CD4-positive, alpha-beta T cell treated with Interleukin-15 for 4 hours (primary cell): ENCODE measurements around the gene C12orf60.

ENCODE experiments used
- DNase-seq: peaks from one replicate; pipeline ENCODE4 v3.0.0-alpha.2; 2020; ENCODE audit warnings: low spot score

The C12orf60 gene

GRCh38 chr12:14836336-14837210, 33.1 kb downstream of the C12orf60 start:
- DNase-seq, result no peak

- DNase-seq, result no peak
Observed at GRCh38 chr12:14839262-14839661, 35.8 kb downstream of the C12orf60 start.

DNA sequence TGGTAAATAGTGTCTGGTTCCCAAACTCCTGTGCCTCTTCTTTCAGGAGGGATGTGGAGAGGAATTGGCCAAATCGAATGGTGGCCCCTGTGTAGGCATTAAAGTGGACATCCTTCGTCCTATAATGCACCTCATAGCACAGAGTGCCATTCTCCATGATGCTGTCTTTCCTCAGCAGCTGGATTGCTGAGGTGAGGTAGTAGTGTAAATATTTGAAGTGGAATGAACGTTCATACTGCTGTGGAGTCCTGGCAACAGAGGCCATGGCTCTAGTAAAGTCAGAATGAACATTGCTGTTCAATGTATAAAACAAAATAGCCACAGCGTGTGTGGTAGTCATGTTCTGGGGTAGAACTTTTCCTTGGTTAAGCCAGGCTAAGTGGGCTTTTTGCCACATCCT, 37.1 kb downstream of the C12orf60 start:
- no peak for DNase-seq

- no peak for DNase-seq
Observed at GRCh38 chr12:14841761-14842160, 38.3 kb downstream of the C12orf60 start.

GRCh38 chr12:14842315-14842714, 38.8 kb downstream of the C12orf60 start:
- DNase-seq, result no peak

DNA sequence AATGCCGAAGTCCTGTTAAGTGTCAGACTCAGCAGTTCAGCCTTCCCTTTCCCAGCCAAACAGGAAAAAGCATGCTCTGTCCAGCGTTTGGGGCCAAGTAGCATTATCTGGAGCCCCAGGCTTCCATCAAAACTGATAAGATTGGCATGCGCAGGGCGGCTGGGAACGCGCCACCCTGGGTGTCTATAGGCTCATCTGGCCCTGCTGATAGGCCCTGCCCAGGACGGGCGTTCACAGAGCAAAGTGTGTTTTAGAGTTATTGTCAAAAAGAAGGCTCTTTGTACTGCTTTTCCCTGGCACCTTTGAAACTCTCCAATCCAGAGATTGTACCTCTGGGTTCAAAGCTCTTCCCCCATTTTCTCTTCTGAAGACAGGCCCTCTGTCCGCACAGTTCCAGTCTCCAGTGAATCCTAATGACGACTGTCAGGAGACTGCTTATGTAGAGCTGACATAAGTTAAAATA, 40.0 kb downstream of the C12orf60 start, which contains the start of gene ART4:
Gene ART4 (minus strand): TSS at position 102 of the 463 bp plus-strand sequence. CDS start 413 bp downstream, outside the sequence.
- no peak for DNase-seq

DNA sequence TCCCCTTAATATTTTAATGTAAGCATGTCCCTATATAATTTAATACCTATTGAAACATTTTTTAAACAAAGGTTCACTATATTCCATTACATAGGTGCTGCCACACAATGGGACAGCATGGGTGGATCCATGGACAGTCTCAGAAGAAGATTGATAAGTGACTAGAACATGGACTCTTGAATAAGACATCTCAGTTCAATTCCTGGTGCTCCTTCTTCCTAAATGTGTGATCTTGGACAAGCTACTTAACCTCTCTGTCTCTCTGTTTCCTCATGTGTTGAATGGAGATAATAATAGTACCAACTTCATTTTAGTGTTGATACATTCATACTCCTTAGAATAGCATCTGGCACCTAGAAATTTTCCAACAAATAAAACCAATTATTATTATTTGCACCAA, 40.9 kb downstream of the C12orf60 start:
- DNase-seq, result no peak

GRCh38 chr12:14845350-14845750, 41.9 kb downstream of the C12orf60 start:
- DNase-seq, result peak; percentile 72

- no peak for DNase-seq
Observed at GRCh38 chr12:14846042-14846587, 42.6 kb downstream of the C12orf60 start.

DNA sequence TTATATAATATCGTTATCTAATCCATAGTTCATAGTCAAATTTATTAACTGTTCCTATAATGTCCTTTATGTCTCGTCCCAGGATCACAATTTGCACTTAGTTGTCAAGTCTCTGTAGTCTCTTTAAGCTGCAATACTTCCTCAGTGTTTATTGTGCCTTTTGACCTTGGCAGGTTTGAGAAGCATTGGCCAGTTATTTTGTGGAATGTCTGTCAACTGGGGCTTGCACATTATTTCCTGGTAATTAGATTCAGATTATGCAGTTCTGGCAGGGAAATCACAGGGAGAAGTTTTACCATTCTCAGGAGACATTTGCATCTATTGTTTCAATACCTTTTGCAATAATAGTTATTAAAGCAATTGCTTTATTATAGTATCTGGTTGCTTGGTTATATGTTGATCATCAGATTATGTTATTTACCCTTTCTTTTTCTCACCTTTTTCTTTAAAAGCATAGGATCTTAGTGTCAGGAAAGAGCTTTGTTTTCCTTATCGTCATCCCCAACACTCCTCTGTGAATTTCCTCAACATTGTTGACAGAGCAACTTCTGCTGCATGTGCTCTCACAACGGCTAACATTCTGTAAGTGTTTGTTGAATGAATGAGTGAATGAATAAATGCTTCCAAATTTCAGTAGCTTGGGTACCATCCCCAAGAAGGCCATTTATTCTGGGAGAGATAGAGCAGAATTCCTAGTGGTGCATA, 43.6 kb downstream of the C12orf60 start:
- no peak for DNase-seq

DNA sequence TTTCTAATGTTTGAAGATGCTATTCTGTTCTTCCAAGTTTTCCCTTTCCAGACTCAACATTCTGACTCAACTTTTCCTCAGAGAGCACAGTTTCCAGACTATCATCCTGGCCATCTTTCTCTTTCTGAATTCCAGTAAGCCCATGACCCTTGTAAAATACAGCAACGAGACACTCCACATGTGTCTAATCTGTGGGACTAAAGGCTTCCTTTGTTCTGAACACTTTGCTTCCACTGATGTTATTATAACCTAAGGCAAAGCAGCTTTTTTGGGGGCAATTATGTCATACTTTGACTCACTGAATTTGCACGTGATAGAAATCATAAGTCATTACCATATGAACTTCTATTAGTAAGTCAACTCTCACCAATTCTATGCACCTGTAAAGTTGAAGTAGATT, 46.2 kb downstream of the C12orf60 start:
- no peak for DNase-seq

- DNase-seq, result no peak
Observed at GRCh38 chr12:14850929-14851663, 47.6 kb downstream of the C12orf60 start.

DNA sequence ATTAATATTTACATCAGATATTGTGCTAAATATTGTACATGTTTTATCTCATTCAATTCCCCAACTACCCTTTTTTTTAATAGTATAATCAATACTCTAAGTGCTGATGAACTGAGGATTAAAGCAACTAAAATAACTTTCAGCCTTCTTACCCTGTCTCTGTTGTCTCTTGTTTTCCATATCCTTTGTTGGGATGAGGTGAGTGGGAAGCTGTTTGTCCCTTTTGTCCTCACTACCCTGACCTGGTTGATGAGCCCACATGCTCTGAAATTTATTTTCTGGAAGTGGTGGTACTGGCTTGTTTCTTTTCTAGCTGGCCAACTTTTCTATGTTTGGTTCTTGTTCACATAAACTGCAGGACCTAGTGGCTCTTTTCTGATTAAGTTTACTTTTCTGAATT, 49.4 kb downstream of the C12orf60 start:
- no peak for DNase-seq

DNA sequence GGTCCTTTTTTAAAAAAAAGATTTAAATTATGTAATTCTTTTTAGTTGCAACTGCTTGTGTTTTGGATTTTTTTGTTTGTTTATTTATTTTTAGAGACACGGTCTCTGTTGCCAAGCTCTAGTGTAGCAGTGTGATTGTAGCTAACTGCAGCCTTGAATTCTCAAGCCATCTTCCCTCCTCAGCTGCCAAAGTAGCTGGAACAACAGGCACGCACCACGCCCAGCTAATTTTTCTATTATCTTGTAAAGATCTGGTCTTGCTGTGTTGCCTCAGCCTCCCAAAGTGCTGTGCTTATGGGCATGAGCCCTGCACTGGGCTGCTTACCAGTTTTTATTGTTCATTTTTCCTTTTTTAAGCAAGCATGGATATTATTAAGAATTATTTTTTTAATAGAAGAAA, 50.5 kb downstream of the C12orf60 start:
- DNase-seq, result no peak

DNA sequence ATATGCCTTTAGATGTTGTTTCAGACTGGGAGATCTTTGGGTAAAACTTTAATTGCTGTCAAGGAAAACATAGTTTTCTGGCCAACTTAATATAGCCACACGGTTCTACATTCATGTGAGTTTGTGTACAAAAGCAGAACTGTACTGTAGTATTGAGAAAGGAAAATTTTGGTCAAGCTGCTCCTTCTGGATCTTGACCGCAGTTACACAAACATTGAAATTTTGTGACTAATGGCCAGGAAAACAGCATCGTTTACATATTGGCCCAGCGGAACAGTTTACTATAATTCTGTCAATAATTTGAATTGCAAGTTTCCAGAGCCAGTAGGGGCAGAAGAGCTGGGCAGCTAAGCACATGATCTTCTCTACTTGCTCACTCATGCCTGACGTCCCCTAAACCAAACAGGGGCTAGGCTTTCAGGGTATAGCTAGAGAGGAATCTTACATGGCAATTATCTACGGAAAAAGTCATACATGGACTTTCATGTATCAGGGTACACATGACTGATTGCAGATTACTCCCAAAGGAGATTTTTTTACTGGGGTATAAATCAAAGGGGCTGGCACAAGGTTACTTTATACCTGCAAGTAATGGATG, 51.2 kb downstream of the C12orf60 start:
- DNase-seq, result no peak

DNA sequence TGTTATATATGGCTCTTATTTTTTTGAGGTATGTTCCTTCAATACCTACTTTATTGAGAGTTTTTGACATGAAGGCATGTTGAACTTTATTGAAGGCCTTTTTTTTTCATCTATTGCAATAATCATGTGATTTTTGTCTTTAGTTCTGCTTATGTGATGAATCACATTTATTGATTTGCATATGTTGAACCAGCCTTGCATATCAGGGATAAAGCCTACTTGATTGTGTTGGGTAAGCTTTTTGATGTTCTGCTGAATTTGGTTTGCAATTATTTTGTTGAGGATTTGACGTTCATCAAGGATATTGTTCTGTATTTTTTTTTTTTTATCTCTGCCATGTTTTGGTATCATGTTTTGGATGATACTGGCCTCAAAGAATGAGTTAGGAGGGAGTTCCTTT, 55.0 kb downstream of the C12orf60 start:
- DNase-seq, result no peak

DNA sequence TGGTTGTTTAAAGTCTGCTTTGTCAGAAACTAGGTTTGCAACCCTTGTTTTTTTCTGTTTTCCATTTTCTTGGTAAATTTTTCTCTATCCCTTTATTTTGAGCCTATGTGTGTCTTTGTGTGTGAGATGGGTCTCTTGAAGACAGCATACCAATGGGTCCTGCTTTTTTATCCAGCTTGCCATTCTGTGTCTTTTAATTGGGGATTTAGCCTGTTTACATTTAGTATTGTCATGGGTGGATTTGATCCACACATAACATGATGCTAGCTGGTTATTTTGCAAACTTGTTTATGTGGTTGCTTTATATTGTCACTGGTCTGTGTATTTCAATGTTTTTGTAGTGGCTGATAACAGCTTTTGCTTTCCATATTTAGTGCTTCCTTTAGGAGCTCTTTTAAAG, 57.0 kb downstream of the C12orf60 start:
- DNase-seq, result no peak

- DNase-seq, result no peak
Observed at GRCh38 chr12:14868916-14869506, 65.5 kb downstream of the C12orf60 start.

- no peak for DNase-seq
Observed at GRCh38 chr12:14871247-14871646, 67.8 kb downstream of the C12orf60 start.

DNA sequence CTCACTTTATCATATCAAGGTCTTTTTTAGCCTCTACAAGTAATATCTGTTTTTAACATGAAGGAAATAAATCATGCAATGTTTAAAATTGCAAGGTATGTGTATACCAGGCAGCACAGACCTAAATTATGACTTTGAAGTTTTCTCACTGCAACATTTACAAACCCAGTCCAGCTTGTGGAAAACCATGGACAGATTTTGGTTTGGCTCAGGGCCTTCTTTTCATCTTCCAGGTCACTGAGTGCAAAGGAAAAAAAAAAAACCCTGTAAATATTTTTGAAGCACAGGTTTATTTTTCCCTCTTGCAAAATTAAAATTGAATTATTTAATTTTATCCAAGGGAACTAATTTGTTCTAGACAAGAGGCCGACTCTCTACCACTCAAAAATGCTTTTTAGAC, 68.4 kb downstream of the C12orf60 start:
- DNase-seq, result no peak

- no peak for DNase-seq
Observed at GRCh38 chr12:14873440-14874185, 70.1 kb downstream of the C12orf60 start.
